CD4-positive, alpha-beta memory T cell (primary cell): ENCODE measurements around the gene RCOR2. TPM values are rescaled to one million over a fixed set of nuclear protein-coding genes. Genes with fewer than 3 reads are reported as not detected.

Experiments
- CTCF ChIA-PET: fragments of 350-600 bp; sonication (Branson Sonifier 250); formaldehyde crosslinking; loops from one replicate; lab custom pipeline; 2021; ENCODE audit warnings: inconsistent platforms; ENCODE audit not compliant: partially characterized antibody; lab: Charles Lee
- POLR2A ChIA-PET: fragments of 350-600 bp; sonication (Branson Sonifier 250); formaldehyde crosslinking; loops from one replicate; lab custom pipeline; 2021; ENCODE audit not compliant: partially characterized antibody; lab: Charles Lee
- DNase-seq, 5 donors: peaks; one replicate each; pipeline versions ENCODE4 v3.0.0 to v3.0.0-alpha.2; 2020 to 2022; ENCODE audit warnings: mixed read lengths in 1 of 5
- H3K27ac ChIP-seq: one replicate; pipeline ENCODE4 v1.7.0; 2013; ENCODE audit warnings: low read depth, low read length
- H3K27me3 ChIP-seq: 2 replicates; pipeline ENCODE4 v1.7.0; 2013; ENCODE audit warnings: mild to moderate bottlenecking, low read length, moderate library complexity; ENCODE audit not compliant: insufficient read depth
- H3K36me3 ChIP-seq: 2 replicates; pipeline ENCODE4 v1.7.0; 2013; ENCODE audit warnings: mild to moderate bottlenecking, low read length, moderate library complexity; ENCODE audit not compliant: insufficient read depth
- H3K4me1 ChIP-seq: 2 replicates; pipeline ENCODE4 v1.7.0; 2013; ENCODE audit warnings: mild to moderate bottlenecking, low read length, moderate library complexity; ENCODE audit not compliant: insufficient read depth
- H3K4me3 ChIP-seq, 2 donors: one replicate each; pipeline ENCODE4 v1.7.0; 2013; ENCODE audit warnings: low read length in 2 of 2, mild to moderate bottlenecking in 1 of 2
- H3K9me3 ChIP-seq, 2 donors: one replicate each; pipeline ENCODE4 v1.7.0; 2013; ENCODE audit warnings: low read length in 2 of 2, control low read depth in 1 of 2; ENCODE audit not compliant: control insufficient read depth in 1 of 2
- H3K27ac Mint-ChIP-seq, 7 donors: one replicate each; pipeline ENCODE4 v1.8.0; 2020 to 2021; ENCODE audit warnings: mixed read lengths in 7 of 7, mild to moderate bottlenecking in 6 of 7, inconsistent platforms in 3 of 7, moderate library complexity in 3 of 7
- H3K27me3 Mint-ChIP-seq, 2 donors: one replicate each; pipeline ENCODE4 v1.8.0; 2020 to 2021; ENCODE audit warnings: mixed read lengths in 2 of 2
- H3K36me3 Mint-ChIP-seq, 2 donors: one replicate each; pipeline ENCODE4 v1.8.0; 2020 to 2021; ENCODE audit warnings: mixed read lengths in 2 of 2, inconsistent platforms in 1 of 2, mild to moderate bottlenecking in 1 of 2
- H3K4me1 Mint-ChIP-seq, 4 donors: one replicate each; pipeline ENCODE4 v1.8.0; 2020 to 2021; ENCODE audit warnings: mixed read lengths in 4 of 4, mild to moderate bottlenecking in 1 of 4
- H3K4me3 Mint-ChIP-seq, 8 donors: one replicate each; pipeline ENCODE4 v1.8.0; 2020 to 2021; ENCODE audit warnings: mixed read lengths in 8 of 8, mild to moderate bottlenecking in 7 of 8, moderate library complexity in 6 of 8, inconsistent platforms in 3 of 8
- H3K9me3 Mint-ChIP-seq, 8 donors: one replicate each; pipeline ENCODE4 v1.8.0; 2020 to 2021; ENCODE audit warnings: mixed read lengths in 8 of 8, mild to moderate bottlenecking in 5 of 8, inconsistent platforms in 3 of 8, moderate library complexity in 1 of 8
- intact Hi-C: fragments of 100-400 bp; cut with micrococcal nuclease; formaldehyde crosslinking; loops from one replicate; pipeline ENCODE4 v1.15.1; 2023
- polyA plus RNA-seq, 2 donors: library from polyadenylated mRNA; unstranded; fragments of 300-500 nt; fragmentation: Illumina TruSeq; gene quantifications; one replicate each; pipeline ENCODE4 v1.2.3, GENCODE V29; 2021
- total RNA-seq, 2 experiments: library from RNA; stranded (reverse); gene quantifications; one replicate each; pipeline ENCODE4 v1.2.3, GENCODE V29; 2021

The RCOR2 gene
- total and polyA plus RNA-seq, 4 experiments from 2014 or later = not detected

DNA sequence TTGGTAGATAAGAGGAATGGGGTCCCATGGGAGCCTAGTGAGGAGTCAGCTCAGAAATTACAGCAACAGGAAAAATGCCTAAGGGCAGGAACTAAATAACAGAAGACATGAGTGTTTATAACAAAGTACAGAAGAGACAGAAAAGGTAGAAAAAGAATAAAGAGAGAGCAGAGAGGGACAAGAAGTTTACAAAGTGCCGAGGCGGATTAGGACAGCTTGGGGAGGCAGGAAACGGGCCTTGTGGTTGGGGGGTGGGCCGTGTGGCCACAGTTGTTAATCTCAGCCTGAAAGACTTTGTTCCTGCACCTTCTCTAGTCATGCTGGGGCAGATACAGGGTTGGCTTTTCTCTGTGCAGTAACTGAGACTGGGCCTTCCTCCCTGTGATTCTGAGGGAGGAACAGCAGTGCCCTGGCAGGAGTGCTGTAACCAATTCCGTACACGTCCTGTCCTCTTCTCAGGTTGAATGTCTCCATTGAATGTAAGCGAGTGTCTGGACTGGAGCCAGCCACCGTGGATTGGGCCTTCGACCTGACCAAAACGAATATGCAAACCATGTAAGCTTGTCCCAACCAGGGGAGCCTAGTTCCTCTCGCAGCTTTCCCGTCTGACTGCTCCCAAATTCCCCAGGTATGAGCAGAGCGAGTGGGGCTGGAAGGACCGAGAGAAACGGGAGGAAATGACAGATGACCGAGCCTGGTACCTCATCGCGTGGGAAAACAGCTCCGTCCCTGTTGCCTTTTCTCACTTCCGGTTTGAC is 35.0 kb upstream of the RCOR2 start:
- peak overlapping the region; percentile 46 for H3K27ac ChIP-seq
- no peaks in the 10 kb centered on the region for H3K27me3 ChIP-seq
- intact Hi-C loops = no loop called here
- no peaks in the 10 kb centered on the region for H3K27me3 Mint-ChIP-seq
- ChIA-PET CTCF (interaction anchor here (0.6 to 13.9 kb wide), 5 partner anchors 8 to 282 kb away, joined by 3 to 337 read pairs (median 3); partner anchors contain the start of gene MARK2), POLR2A (no interaction called here)
- peaks cover 17 to 21% of the 10 kb centered on the region in 2 donors for H3K36me3 Mint-ChIP-seq
- H3K9me3 Mint-ChIP-seq = no peaks in the 10 kb centered on the region
- H3K4me1 Mint-ChIP-seq = peaks cover 17 to 31% (median 23%) of the 10 kb centered on the region in 4 donors
- no peak overlapping the region for H3K4me3 ChIP-seq
- H3K9me3 ChIP-seq = no peaks in the 10 kb centered on the region
- peaks cover 25% of the 10 kb centered on the region for H3K36me3 ChIP-seq
- peaks cover 25% of the 10 kb centered on the region for H3K4me1 ChIP-seq
- peak in 1 of 5 donors; percentile 41 for DNase-seq
- peak overlapping the region in 7 of 8 donors; percentile 10 to 78 (median 54) for H3K4me3 Mint-ChIP-seq
- peak overlapping the region; percentile 0 to 87 (median 65) for H3K27ac Mint-ChIP-seq

DNA sequence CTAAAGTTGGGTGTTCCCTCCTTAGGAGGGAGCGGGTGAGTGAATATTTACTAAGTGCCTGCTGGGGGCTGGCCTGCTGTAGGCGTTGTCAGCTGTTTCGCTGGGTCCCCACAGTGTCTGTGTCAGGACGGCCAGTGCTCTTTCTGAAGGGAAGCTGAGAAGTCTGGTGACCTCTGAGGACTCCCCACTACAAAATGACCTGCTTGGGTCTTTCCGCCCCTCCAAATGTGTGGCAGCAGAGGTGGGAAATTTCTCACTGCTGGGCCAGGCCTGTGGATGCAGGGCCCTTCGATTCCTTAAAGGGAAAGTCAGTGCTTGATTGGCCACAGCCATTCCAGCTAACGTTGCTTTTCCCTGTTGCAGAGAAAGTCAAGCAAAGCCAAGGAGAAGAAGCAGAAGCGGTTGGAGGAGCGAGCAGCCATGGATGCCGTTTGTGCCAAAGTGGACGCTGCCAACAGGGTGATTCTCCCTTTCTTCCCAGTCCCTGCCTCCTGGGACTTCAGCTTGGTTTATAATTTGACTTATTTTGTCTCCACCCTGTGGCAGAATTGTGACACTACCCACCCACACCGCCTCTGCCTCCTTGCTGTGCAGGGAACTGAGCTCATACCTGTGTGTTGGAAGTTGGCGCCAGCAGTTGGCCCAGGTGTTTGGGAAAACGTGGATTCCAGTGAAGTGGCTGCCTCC is 28.7 kb upstream of the RCOR2 start:
- H3K27ac ChIP-seq = no peak overlapping the region

GRCh38 chr11:63944987-63945386 is 28.0 kb upstream of the RCOR2 start:
- Histone ChIP-seq H3K27me3 (no peaks in the 10 kb centered on the region), H3K4me1 (peaks cover 6% of the 10 kb centered on the region), H3K4me3 (no peak overlapping the region), H3K36me3 (no peaks in the 10 kb centered on the region), H3K9me3 (no peaks in the 10 kb centered on the region), H3K27ac (no peak overlapping the region)
- Mint-ChIP-seq H3K27me3 (no peaks in the 10 kb centered on the region), H3K4me3 (no peak overlapping the region), H3K4me1 (peaks cover 8 to 18% (median 12%) of the 10 kb centered on the region in 4 donors), H3K36me3 (peaks cover 0 to 9% of the 10 kb centered on the region in 2 donors), H3K27ac (peak overlapping the region in 1 of 7 donors; percentile 48), H3K9me3 (no peaks in the 10 kb centered on the region)
- intact Hi-C loops = loop anchor here (1.0 to 5.0 kb wide), 3 partner anchors 38 to 178 kb away; no protein-coding TSS in a partner anchor
- CTCF ChIA-PET = interaction anchor here (0.8 to 13.9 kb wide), 22 partner anchors 11 to 179 kb away, joined by 3 to 337 read pairs (median 5); partner anchors contain the start of genes MARK2, RCOR2 and ZFTA
- POLR2A ChIA-PET = interaction anchor here (0.6 to 3.0 kb wide), 4 partner anchors 61 to 128 kb away, joined by 3 to 43 read pairs (median 3); partner anchors contain the start of gene MARK2
- DNase-seq = no peak

More for the DNA sequence above, 28.7 kb upstream of the RCOR2 start:
- Mint-ChIP-seq H3K27me3 (no peaks in the 10 kb centered on the region), H3K9me3 (no peaks in the 10 kb centered on the region), H3K36me3 (peaks cover 0 to 9% of the 10 kb centered on the region in 2 donors), H3K4me1 (peaks cover 4 to 14% (median 8%) of the 10 kb centered on the region in 4 donors), H3K27ac (peak overlapping the region in 1 of 7 donors; percentile 30), H3K4me3 (no peak overlapping the region)
- no peaks in the 10 kb centered on the region for H3K9me3 ChIP-seq
- peaks cover under 1% of the 10 kb centered on the region for H3K4me1 ChIP-seq
- CTCF ChIA-PET = interaction anchor here (0.6 to 13.9 kb wide), 30 partner anchors 9 to 308 kb away, joined by 3 to 337 read pairs (median 4); partner anchors contain the start of genes MARK2, RCOR2 and ZFTA
- no peaks in the 10 kb centered on the region for H3K27me3 ChIP-seq
- intact Hi-C loops = loop anchor here (1.0 to 5.0 kb wide), 3 partner anchors 38 to 178 kb away; no protein-coding TSS in a partner anchor
- H3K4me3 ChIP-seq = no peak overlapping the region
- POLR2A ChIA-PET = interaction anchor here (0.8 to 3.0 kb wide), 9 partner anchors 29 to 178 kb away, joined by 3 to 43 read pairs (median 3); partner anchors contain the start of genes COX8A, MARK2, OTUB1 and ZFTA
- DNase-seq = peak; percentile 45 to 53 (median 49)
- H3K36me3 ChIP-seq = no peaks in the 10 kb centered on the region

DNA sequence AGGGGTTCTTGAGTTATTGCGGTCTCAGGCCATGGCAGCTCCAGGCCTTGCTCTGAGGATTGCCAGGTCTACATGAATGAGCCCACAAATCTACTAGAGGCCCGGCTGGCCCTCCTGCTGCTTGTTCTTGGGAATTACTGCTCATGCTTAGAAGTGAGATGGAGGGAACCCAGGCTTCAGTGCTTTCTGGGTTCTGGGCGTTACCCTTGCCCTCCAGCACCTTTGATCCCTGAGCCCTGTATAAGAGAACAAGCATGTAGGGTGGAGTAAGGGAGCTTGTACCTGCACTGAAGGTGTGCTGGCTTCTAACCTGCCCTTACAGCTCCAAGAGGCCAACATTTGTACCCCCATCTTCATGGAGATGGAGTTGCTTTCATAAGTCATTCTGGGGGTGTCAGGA is 25.8 kb upstream of the RCOR2 start:
- ChIA-PET CTCF (interaction anchor here (0.5 to 13.9 kb wide), 3 partner anchors 12 to 230 kb away, joined by 3 to 337 read pairs (median 4); partner anchors contain the start of gene MARK2), POLR2A (interaction anchor here (0.9 kb wide), 1 partner anchor 75 kb away, joined by 3 read pairs; no protein-coding TSS in a partner anchor)
- Mint-ChIP-seq H3K36me3 (peaks cover 0 to 9% of the 10 kb centered on the region in 2 donors), H3K27ac (no peak overlapping the region), H3K27me3 (no peaks in the 10 kb centered on the region), H3K4me3 (no peak overlapping the region), H3K9me3 (peaks cover 0 to 3% (median 0%) of the 10 kb centered on the region in 8 donors), H3K4me1 (peaks cover 21 to 25% (median 23%) of the 10 kb centered on the region in 4 donors)
- Histone ChIP-seq H3K27me3 (no peaks in the 10 kb centered on the region), H3K36me3 (no peaks in the 10 kb centered on the region), H3K4me3 (no peak overlapping the region), H3K9me3 (no peaks in the 10 kb centered on the region), H3K27ac (no peak overlapping the region), H3K4me1 (peaks cover 20% of the 10 kb centered on the region)
- no peak for DNase-seq
- intact Hi-C loops = no loop called here

DNA sequence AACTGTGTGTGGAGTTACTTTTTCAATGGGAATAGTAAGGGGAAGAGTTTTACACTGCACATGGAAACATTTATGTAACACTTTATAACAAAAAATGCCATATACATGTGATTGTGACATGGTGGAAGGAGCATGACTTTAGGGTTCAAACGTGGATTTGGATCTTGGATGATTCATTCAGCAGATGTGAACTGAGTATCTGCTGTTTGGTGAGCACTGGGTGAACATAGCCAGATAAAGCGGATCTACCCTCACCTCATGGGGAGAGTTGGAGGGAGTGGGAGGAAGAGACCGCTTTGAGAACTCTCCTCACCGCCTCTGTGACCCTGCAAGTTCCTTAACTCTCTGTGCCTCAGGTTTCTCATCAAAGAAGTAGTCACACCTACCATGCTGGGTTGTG is 24.9 kb upstream of the RCOR2 start:
- Histone ChIP-seq H3K27me3 (no peaks in the 10 kb centered on the region), H3K36me3 (no peaks in the 10 kb centered on the region), H3K9me3 (no peaks in the 10 kb centered on the region), H3K27ac (no peak overlapping the region), H3K4me1 (peaks cover 22% of the 10 kb centered on the region), H3K4me3 (no peak overlapping the region)
- Mint-ChIP-seq H3K4me1 (peaks cover 21 to 27% (median 26%) of the 10 kb centered on the region in 4 donors), H3K36me3 (peaks cover 0 to 8% of the 10 kb centered on the region in 2 donors), H3K9me3 (peaks cover 0 to 3% (median 0%) of the 10 kb centered on the region in 8 donors), H3K4me3 (no peak overlapping the region), H3K27ac (peak overlapping the region in 2 of 7 donors; percentile 45 to 70), H3K27me3 (no peaks in the 10 kb centered on the region)
- intact Hi-C loops = no loop called here
- DNase-seq = no peak
- ChIA-PET CTCF (interaction anchor here (13.9 kb wide), 1 partner anchor 107 kb away, joined by 337 read pairs; the partner anchor contains the start of gene MARK2), POLR2A (interaction anchor here (0.9 kb wide), 1 partner anchor 75 kb away, joined by 3 read pairs; no protein-coding TSS in a partner anchor)

DNA sequence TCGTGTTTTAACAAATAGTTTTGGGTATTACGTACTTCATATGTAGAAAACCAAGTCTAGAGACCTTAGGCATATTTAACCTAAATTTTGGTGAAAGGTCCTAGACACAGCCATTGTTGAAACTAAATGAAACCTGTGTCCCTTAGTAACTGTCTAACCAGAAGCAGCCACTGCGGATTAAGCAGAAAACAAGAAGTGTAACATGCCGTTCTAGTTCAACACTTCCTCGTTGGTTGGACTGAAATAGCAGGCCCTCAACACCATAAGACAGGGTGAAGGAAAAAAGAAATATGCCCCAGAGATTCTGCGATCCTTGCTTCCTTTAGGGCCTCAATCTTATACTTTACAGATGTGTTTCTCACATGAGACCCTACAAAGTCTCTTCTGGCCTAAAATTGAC is 23.8 kb upstream of the RCOR2 start:
- peaks cover 20 to 27% (median 25%) of the 10 kb centered on the region in 4 donors for H3K4me1 Mint-ChIP-seq
- Histone ChIP-seq H3K4me3 (no peak overlapping the region), H3K27ac (no peak overlapping the region), H3K27me3 (no peaks in the 10 kb centered on the region), H3K36me3 (no peaks in the 10 kb centered on the region), H3K4me1 (peaks cover 22% of the 10 kb centered on the region), H3K9me3 (no peaks in the 10 kb centered on the region)
- H3K36me3 Mint-ChIP-seq = peaks cover 0 to 6% of the 10 kb centered on the region in 2 donors
- no peaks in the 10 kb centered on the region for H3K27me3 Mint-ChIP-seq
- ChIA-PET CTCF (no interaction called here), POLR2A (no interaction called here)
- H3K9me3 Mint-ChIP-seq = peaks cover 0 to 3% (median 0%) of the 10 kb centered on the region in 8 donors
- intact Hi-C loops = no loop called here
- no peak for DNase-seq
- H3K27ac Mint-ChIP-seq = peak overlapping the region in 5 of 7 donors; percentile 29 to 70 (median 64)
- H3K4me3 Mint-ChIP-seq = peak overlapping the region in 7 of 8 donors; percentile 47 to 95 (median 65)
